ENCODE measurements around the gene EPHA1.

The EPHA1 gene

GRCh38 chr7:143388051-143388450, 20.6 kb downstream of the EPHA1 start:
- no peak for DNase-seq

GRCh38 chr7:143387156-143387975, 21.3 kb downstream of the EPHA1 start:
- no peak for DNase-seq

GRCh38 chr7:143385891-143386781, 22.5 kb downstream of the EPHA1 start:
- DNase-seq, result no peak

- no peak for DNase-seq
Observed at GRCh38 chr7:143384661-143385631, 23.7 kb downstream of the EPHA1 start.

GRCh38 chr7:143384148-143384547, 24.5 kb downstream of the EPHA1 start:
- DNase-seq, result no peak

GRCh38 chr7:143383642-143383957, 25.1 kb downstream of the EPHA1 start:
- DNase-seq, result no peak

- DNase-seq, result no peak
Observed at GRCh38 chr7:143382791-143383641, 25.6 kb downstream of the EPHA1 start.

GRCh38 chr7:143382126-143382790, 26.4 kb downstream of the EPHA1 start:
- DNase-seq, result no peak

GRCh38 chr7:143381427-143382125, 27.1 kb downstream of the EPHA1 start:
- DNase-seq, result no peak

- DNase-seq, result peak; percentile 88
Observed at GRCh38 chr7:143380646-143381426, 27.8 kb downstream of the EPHA1 start, which contains the start of gene ZYX. Gene ZYX, plus strand, starts transcription at chr7:143381345. Its CDS starts 227 bp downstream, at chr7:143381572.

GRCh38 chr7:143380260-143380645, 28.4 kb downstream of the EPHA1 start:
- peak; percentile 87 for DNase-seq

GRCh38 chr7:143379611-143380259, 28.9 kb downstream of the EPHA1 start:
- DNase-seq, result no peak

- no peak for DNase-seq
Observed at GRCh38 chr7:143376396-143376795, 32.3 kb downstream of the EPHA1 start.

- DNase-seq, result no peak
Observed at GRCh38 chr7:143375298-143376034, 33.2 kb downstream of the EPHA1 start.

- no peak for DNase-seq
Observed at GRCh38 chr7:143374561-143374960, 34.1 kb downstream of the EPHA1 start.

- no peak for DNase-seq
Observed at GRCh38 chr7:143373255-143373794, 35.3 kb downstream of the EPHA1 start.

- DNase-seq, result peak; percentile 36
Observed at GRCh38 chr7:143372070-143372469, 36.6 kb downstream of the EPHA1 start.

Measured in activated naive CD4-positive, alpha-beta T cell treated with anti-CD3 and anti-CD28 coated beads, Interleukin-2, amount 50 U/mL, for 16 hours (primary cell).